A549 treated with CpdA at 1 μM for 4 hours (cell line): Measurements from ENCODE around the gene ETS1. TPM values are rescaled to one million over a fixed set of nuclear protein-coding genes. Genes with fewer than 3 reads are reported as not detected.

Experiments used
- total RNA-seq: library from RNA; stranded (reverse); fragments of 200-300 nt; extraction: Qiagen RNA extraction; gene quantifications from 5 replicates; pipeline ENCODE4 v1.2.3, GENCODE V29; 2022; ENCODE audit warnings: low read depth

ETS1 gene
- total RNA-seq: 26.7 to 32.6 TPM (median 29.6 TPM) in 5 replicates

GRCh38 chr11:128587415-128587814 lies at the start of gene ETS1:
ETS1 (minus strand) TSS chr11:128587558; CDS start chr11:128573130, 14,428 bp downstream.

Other genes starting within 250 kb of the ETS1 start
- 0.14 to 0.48 TPM (median 0.23 TPM) in 5 replicates for gene FLI1, start 106.5 kb upstream of the ETS1 start, total RNA-seq